Caco-2 (cell line): ENCODE results near the gene SLC6A13. TPM values are rescaled to one million over a fixed set of nuclear protein-coding genes. Genes with fewer than 3 reads are reported as not detected.

Experiments
- BruUV-seq: library from RNA; stranded (reverse); fragments of 400-500 nt; replicated peaks from 2 replicates; lab custom pipeline; 2021; lab: Mats Ljungman, UMichigan
- CTCF ChIA-PET: fragments of 300-600 bp; sonication (Branson Sonifier 250); formaldehyde crosslinking; loops from one replicate; lab custom pipeline; 2022; ENCODE audit warnings: antibody characterized with exemption; lab: Charles Lee
- POLR2A ChIA-PET: fragments of 300-600 bp; sonication (Branson Sonifier 250); formaldehyde crosslinking; loops from one replicate; lab custom pipeline; 2022; ENCODE audit warnings: antibody characterized with exemption; lab: Charles Lee
- DNase-seq, 2 experiments: peaks; one replicate each; pipeline versions ENCODE4 v3.0.0 to v3.0.0-alpha.2; 2020 to 2022
- H3K27me3 ChIP-seq: replicated peaks from 2 replicates; pipeline ENCODE4 v1.6.0; 2011; ENCODE audit warnings: low read length; ENCODE audit not compliant: control insufficient read depth, insufficient read depth
- H3K36me3 ChIP-seq: 2 replicates; pipeline ENCODE4 v1.5.1; 2011; ENCODE audit warnings: low read length; ENCODE audit not compliant: control insufficient read depth, insufficient read depth
- H3K4me1 ChIP-seq: fragments of 250-450 bp; sonication (Bioruptor Pico); 2 replicates; pipeline ENCODE4 v1.5.1; 2020; ENCODE audit warnings: mild to moderate bottlenecking
- H3K4me3 ChIP-seq: 2 replicates; pipeline ENCODE4 v1.5.1; 2011; ENCODE audit warnings: low read depth, mild to moderate bottlenecking, control low read depth, low read length
- H3K9me3 ChIP-seq: fragments of 250-450 bp; sonication (Bioruptor Pico); 2 replicates; pipeline ENCODE4 v1.5.1; 2020; ENCODE audit warnings: mild to moderate bottlenecking, moderate library complexity
- H3K27ac Mint-ChIP-seq: one replicate; pipeline ENCODE4 v1.8.0; 2022; ENCODE audit warnings: mixed read lengths; ENCODE audit not compliant: unreplicated experiment
- H3K27me3 Mint-ChIP-seq: one replicate; pipeline ENCODE4 v1.8.0; 2022; ENCODE audit warnings: mixed read lengths; ENCODE audit not compliant: insufficient read depth, unreplicated experiment
- H3K36me3 Mint-ChIP-seq: one replicate; pipeline ENCODE4 v1.8.0; 2022; ENCODE audit warnings: mild to moderate bottlenecking, mixed read lengths; ENCODE audit not compliant: insufficient read depth, unreplicated experiment
- H3K4me1 Mint-ChIP-seq: one replicate; pipeline ENCODE4 v1.8.0; 2022; ENCODE audit warnings: low read depth, mixed read lengths; ENCODE audit not compliant: unreplicated experiment
- H3K4me3 Mint-ChIP-seq: one replicate; pipeline ENCODE4 v1.8.0; 2022; ENCODE audit warnings: mild to moderate bottlenecking, moderate library complexity, mixed read lengths; ENCODE audit not compliant: unreplicated experiment
- H3K9me3 Mint-ChIP-seq: one replicate; pipeline ENCODE4 v1.8.0; 2022; ENCODE audit warnings: mixed read lengths; ENCODE audit not compliant: unreplicated experiment
- intact Hi-C: fragments of 100-400 bp; cut with micrococcal nuclease; formaldehyde crosslinking; loops from one replicate; pipeline ENCODE4 v1.10.0; 2022; ENCODE audit not compliant: unreplicated experiment
- total RNA-seq: library from RNA; stranded (reverse); gene quantifications from 2 replicates; pipeline ENCODE4 v1.2.3, GENCODE V29; 2022
- TF ChIP-seq, protein P1 (sequence below), 2 experiments: fragments of 200-600 bp in 1 of 2; IDR thresholded peaks; 1 replicate in 1 of 2; 2 replicates in 1 of 2; pipeline versions ENCODE4 v1.5.1 to v1.8.0; 2011 to 2022; ENCODE audit warnings: antibody characterized with exemption in 1 of 2, control low read depth in 1 of 2, inconsistent platforms in 1 of 2, low read depth in 1 of 2, low read length in 1 of 2, mild to moderate bottlenecking in 1 of 2, moderate library complexity in 1 of 2; ENCODE audit not compliant: insufficient read depth in 1 of 2, severe bottlenecking in 1 of 2, unreplicated experiment in 1 of 2

SLC6A13 gene
- total RNA-seq, 1 experiment from 2014 or later: 1.0 TPM

DNA sequence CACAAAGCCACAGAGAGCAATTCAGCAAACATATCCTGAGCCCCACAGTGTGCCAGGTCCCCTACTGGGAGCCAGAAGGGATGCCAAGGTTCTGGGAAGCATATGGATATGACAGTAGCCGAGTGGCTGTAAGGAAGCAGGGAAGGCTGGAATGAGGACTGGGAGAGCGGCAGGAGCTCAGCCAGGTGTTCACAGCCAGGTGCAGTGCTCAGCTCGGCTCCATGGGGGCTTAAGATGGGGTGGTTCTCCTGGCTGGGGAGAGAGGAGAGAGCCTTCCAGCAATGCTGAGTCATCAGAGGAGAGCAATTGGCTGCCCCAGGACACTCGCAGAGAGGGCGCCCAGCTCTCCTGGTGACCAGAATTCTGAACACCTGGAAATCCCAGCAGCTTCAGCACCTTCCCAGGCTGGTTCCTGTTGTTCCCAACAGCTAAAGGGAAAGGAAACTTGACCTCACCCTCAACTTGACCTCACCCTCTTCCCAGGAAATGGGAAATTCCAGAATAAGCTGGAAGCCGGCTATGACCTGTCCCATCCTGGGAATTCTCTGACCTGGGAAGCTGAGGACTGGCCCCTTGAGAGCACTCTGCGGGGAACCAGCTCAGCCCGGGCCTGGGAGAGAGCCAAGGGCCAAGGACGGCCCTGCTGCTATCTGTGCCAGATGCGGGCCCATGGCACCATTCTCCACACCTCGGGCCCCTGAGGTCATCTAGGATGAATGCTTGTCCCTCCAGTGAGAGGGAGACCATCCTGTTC lies 83.3 kb downstream of the SLC6A13 start:
- no peaks in the 10 kb centered on the region for H3K27me3 Mint-ChIP-seq
- H3K4me1 Mint-ChIP-seq: peaks cover 8% of the 10 kb centered on the region
- intact Hi-C loops: no loop called here
- H3K9me3 Mint-ChIP-seq: no peaks in the 10 kb centered on the region
- peaks cover 12% of the 10 kb centered on the region for H3K4me1 ChIP-seq
- POLR2A ChIA-PET: no interaction called here
- H3K4me3 Mint-ChIP-seq: no peak overlapping the region
- BruUV-seq: no TSS peak
- no peaks in the 10 kb centered on the region for H3K36me3 Mint-ChIP-seq
- DNase-seq: no peak
- H3K27ac Mint-ChIP-seq: peak overlapping the region; percentile 58
- TF ChIP-seq, protein P1, sequence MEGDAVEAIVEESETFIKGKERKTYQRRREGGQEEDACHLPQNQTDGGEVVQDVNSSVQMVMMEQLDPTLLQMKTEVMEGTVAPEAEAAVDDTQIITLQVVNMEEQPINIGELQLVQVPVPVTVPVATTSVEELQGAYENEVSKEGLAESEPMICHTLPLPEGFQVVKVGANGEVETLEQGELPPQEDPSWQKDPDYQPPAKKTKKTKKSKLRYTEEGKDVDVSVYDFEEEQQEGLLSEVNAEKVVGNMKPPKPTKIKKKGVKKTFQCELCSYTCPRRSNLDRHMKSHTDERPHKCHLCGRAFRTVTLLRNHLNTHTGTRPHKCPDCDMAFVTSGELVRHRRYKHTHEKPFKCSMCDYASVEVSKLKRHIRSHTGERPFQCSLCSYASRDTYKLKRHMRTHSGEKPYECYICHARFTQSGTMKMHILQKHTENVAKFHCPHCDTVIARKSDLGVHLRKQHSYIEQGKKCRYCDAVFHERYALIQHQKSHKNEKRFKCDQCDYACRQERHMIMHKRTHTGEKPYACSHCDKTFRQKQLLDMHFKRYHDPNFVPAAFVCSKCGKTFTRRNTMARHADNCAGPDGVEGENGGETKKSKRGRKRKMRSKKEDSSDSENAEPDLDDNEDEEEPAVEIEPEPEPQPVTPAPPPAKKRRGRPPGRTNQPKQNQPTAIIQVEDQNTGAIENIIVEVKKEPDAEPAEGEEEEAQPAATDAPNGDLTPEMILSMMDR (IDR thresholded peaks at IDR 0.05; ENCODE audit: insufficient read depth in 1 of 2, low read depth in 1 of 2, low read length in 1 of 2, severe bottlenecking in 1 of 2, unreplicated experiment in 1 of 2): no peak
- H3K9me3 ChIP-seq: no peaks in the 10 kb centered on the region
- H3K36me3 ChIP-seq: no peaks in the 10 kb centered on the region
- H3K27me3 ChIP-seq: no peaks in the 10 kb centered on the region
- CTCF ChIA-PET: interaction anchor here (1.5 kb wide), 1 partner anchor 40 kb away, joined by 6 read pairs; no protein-coding TSS in a partner anchor
- H3K4me3 ChIP-seq: no peak overlapping the region

DNA sequence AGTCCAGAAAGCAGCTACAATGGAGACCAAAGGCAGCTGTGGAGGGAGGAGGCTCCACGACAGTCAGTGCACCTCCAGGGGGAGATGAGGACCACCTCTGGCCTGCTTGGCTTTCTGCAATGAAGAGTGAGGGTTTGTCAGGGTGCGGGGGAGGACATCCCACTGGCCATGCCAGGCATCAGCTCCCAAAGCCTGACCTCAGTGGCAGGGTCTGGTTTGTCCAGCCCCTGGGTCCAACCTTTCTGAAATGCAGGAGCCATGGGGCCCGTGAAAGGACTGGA lies 83.9 kb downstream of the SLC6A13 start:
- Mint-ChIP-seq H3K36me3 (no peaks in the 10 kb centered on the region), H3K4me3 (no peak overlapping the region), H3K27ac (peak overlapping the region; percentile 58), H3K27me3 (no peaks in the 10 kb centered on the region), H3K9me3 (no peaks in the 10 kb centered on the region), H3K4me1 (peaks cover 8% of the 10 kb centered on the region)
- Histone ChIP-seq H3K9me3 (no peaks in the 10 kb centered on the region), H3K4me3 (no peak overlapping the region), H3K27me3 (no peaks in the 10 kb centered on the region), H3K36me3 (no peaks in the 10 kb centered on the region), H3K4me1 (peaks cover 12% of the 10 kb centered on the region)
- ChIA-PET CTCF (interaction anchor here (1.5 kb wide), 1 partner anchor 41 kb away, joined by 6 read pairs; no protein-coding TSS in a partner anchor), POLR2A (no interaction called here)
- DNase-seq: no peak
- intact Hi-C loops: no loop called here
- TF ChIP-seq, protein P1 (IDR thresholded peaks at IDR 0.05; ENCODE audit: insufficient read depth in 1 of 2, low read depth in 1 of 2, low read length in 1 of 2, severe bottlenecking in 1 of 2, unreplicated experiment in 1 of 2): no peak
- BruUV-seq: no TSS peak

DNA sequence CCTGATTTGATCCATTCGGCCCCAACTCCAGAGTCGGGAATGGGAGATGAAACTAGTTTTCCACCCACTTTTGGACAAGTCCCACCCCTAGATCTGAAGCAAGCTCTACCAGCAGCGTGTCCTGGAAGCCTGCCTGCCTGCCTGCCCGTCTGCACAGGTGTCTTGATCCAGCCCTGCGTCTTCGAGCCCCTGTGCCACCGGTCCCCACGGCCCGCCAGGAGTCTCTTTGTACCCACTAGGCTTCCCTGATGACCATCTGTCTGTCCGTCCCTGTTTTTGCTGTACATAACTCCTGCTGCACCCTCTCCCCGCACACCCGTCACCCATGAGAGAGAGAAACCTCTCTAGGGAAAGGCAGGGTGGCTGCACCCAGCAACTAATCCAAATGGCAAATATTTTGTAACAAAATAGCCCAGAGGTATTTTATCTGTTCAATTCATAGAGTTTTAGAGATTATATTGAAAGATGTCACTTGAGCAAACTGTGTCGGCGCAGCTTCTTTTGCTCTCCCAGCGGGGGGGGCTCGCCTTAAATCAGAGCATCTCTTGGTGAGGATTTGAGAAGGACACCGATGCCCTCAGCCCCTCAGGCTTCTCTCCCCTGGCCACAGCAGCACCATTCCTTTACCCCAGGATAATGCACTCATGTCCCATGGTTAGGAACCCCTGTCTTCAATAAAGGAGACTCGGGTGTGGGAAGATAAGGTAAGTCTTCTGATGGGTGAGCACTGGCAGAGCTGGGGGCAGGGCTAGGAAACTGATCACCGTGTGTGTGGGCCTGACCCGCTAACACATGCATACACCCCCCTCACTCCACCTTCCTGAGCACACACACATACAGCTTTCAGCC lies 84.4 kb downstream of the SLC6A13 start:
- no peaks in the 10 kb centered on the region for H3K9me3 ChIP-seq
- no peak overlapping the region for H3K4me3 ChIP-seq
- no peaks in the 10 kb centered on the region for H3K36me3 ChIP-seq
- BruUV-seq: no TSS peak
- Mint-ChIP-seq H3K36me3 (no peaks in the 10 kb centered on the region), H3K9me3 (no peaks in the 10 kb centered on the region), H3K27me3 (no peaks in the 10 kb centered on the region), H3K4me1 (peaks cover 8% of the 10 kb centered on the region), H3K4me3 (no peak overlapping the region), H3K27ac (no peak overlapping the region)
- TF ChIP-seq, protein P1 (IDR thresholded peaks at IDR 0.05; ENCODE audit: insufficient read depth in 1 of 2, low read depth in 1 of 2, low read length in 1 of 2, severe bottlenecking in 1 of 2, unreplicated experiment in 1 of 2): no peak
- CTCF ChIA-PET: interaction anchor here (1.5 kb wide), 1 partner anchor 41 kb away, joined by 6 read pairs; no protein-coding TSS in a partner anchor
- peaks cover 12% of the 10 kb centered on the region for H3K4me1 ChIP-seq
- H3K27me3 ChIP-seq: no peaks in the 10 kb centered on the region
- intact Hi-C loops: no loop called here
- DNase-seq: no peak
- POLR2A ChIA-PET: no interaction called here
